Activated naive CD8-positive, alpha-beta T cell treated with anti-CD3 and anti-CD28 coated beads for 36 hours (primary cell): ENCODE results near the gene PTDSS2. TPM values are rescaled to one million over a fixed set of nuclear protein-coding genes. Genes with fewer than 3 reads are reported as not detected.

ENCODE experiments used
- DNase-seq: peaks from one replicate; pipeline ENCODE4 v3.0.0; 2021
- H3K27ac Mint-ChIP-seq: one replicate; pipeline ENCODE4 v1.8.0; 2022; ENCODE audit warnings: mild to moderate bottlenecking, moderate library complexity, mixed read lengths
- H3K27me3 Mint-ChIP-seq: one replicate; pipeline ENCODE4 v1.8.0; 2022; ENCODE audit warnings: mild to moderate bottlenecking, mixed read lengths
- H3K36me3 Mint-ChIP-seq: one replicate; pipeline ENCODE4 v1.8.0; 2021; ENCODE audit warnings: mild to moderate bottlenecking, mixed read lengths
- H3K4me1 Mint-ChIP-seq: one replicate; pipeline ENCODE4 v1.8.0; 2021; ENCODE audit warnings: mixed read lengths
- H3K4me3 Mint-ChIP-seq: one replicate; pipeline ENCODE4 v1.8.0; 2022; ENCODE audit warnings: mild to moderate bottlenecking, moderate library complexity, mixed read lengths
- H3K9me3 Mint-ChIP-seq: one replicate; pipeline ENCODE4 v1.8.0; 2022; ENCODE audit warnings: mixed read lengths
- total RNA-seq, 2 experiments: library from RNA; stranded (reverse); gene quantifications; one replicate each; pipeline ENCODE4 v1.2.3, GENCODE V29; 2021

The PTDSS2 gene
- total RNA-seq, 2 experiments from 2014 or later = 17.3 to 18.2 TPM

GRCh38 chr11:446891-447290 lies 3.2 kb upstream of the PTDSS2 start:
- H3K9me3 Mint-ChIP-seq = no peaks in the 10 kb centered on the region
- H3K4me1 Mint-ChIP-seq = peaks cover 14% of the 10 kb centered on the region
- no peak for DNase-seq
- H3K27me3 Mint-ChIP-seq = no peaks in the 10 kb centered on the region
- peaks cover 6% of the 10 kb centered on the region for H3K36me3 Mint-ChIP-seq
- H3K27ac Mint-ChIP-seq = peak overlapping the region; percentile 69
- no peak overlapping the region for H3K4me3 Mint-ChIP-seq

DNA sequence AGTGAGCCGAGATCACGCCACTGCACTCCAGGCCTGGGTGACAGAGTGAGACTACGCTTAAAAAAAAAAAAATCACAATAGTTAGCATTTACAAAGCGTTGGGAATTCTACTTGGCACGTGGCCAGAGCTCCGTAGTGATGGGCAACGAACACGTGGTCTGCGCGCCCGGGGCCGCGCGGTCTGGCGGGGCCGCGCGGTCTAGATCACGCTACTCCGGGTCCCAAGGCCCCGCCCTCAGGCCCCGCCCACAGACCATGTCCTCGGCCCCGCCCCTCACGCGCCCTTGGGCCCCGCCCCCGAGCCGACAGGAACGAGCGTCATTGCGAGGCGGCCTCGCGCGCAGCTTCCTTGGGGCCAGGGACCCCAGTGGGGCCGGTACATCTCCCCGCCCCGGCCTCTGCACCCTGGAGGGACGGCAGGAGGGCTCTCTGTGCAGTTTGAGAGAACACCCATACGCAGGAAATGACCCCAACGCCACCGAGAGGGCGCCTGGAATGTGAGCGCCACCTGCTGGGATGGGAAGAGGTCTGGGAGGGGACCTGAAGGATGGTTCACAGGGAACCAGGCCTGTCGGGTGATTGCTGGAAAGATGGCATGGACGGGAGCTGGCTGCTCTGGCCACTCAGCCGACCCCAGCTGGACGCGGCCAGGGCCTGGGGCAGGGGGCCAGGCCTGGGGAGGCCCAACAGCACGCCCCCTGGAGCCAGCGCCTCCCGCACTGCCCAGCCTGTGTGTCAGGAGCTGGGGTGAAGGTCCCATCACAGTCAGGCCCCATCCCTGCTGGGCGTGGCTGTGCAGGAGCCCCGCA lies 2.0 kb upstream of the PTDSS2 start:
- peak overlapping the region; percentile 89 for H3K4me3 Mint-ChIP-seq
- no peaks in the 10 kb centered on the region for H3K27me3 Mint-ChIP-seq
- H3K4me1 Mint-ChIP-seq = peaks cover 14% of the 10 kb centered on the region
- peak; percentile 98 for DNase-seq
- peaks cover 6% of the 10 kb centered on the region for H3K36me3 Mint-ChIP-seq
- H3K9me3 Mint-ChIP-seq = no peaks in the 10 kb centered on the region
- H3K27ac Mint-ChIP-seq = peak overlapping the region; percentile 93

DNA sequence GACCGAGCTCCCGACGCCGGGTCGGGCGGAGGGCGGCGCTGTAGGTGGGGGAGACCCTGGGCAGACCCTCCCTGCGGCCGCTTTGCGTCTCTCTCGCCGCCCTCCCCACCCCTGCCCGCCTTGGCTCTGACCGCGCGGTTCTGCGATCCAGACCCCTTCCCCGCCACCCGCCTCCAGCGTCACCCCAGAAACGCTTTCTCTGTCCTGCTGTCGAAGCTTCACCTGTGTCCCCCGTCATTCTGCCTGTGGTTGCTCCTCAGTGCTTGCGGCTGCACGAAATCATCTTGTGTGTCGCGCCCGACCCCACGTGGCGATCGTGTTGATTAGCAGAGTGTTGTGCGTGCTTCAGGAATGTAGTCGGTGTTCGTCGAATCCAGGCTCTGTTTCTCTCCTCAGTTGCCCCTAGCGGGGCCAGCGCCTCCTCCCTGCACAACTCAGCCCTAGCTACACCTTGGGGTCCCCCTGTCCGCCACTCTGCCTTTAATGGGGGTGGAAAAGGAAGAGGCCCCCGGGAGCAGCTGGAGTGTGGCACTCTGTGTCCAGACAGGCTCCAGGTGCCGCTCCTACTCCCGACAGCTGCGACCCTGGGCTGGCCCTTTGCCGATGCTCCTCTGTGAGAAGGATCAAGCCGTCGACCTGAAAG lies 851 bp downstream of the PTDSS2 start:
- Mint-ChIP-seq H3K36me3 (peaks cover 13% of the 10 kb centered on the region), H3K9me3 (no peaks in the 10 kb centered on the region), H3K27me3 (no peaks in the 10 kb centered on the region), H3K27ac (peak overlapping the region; percentile 87), H3K4me1 (peaks cover 21% of the 10 kb centered on the region), H3K4me3 (peak overlapping the region; percentile 90)
- DNase-seq = peak; percentile 75

DNA sequence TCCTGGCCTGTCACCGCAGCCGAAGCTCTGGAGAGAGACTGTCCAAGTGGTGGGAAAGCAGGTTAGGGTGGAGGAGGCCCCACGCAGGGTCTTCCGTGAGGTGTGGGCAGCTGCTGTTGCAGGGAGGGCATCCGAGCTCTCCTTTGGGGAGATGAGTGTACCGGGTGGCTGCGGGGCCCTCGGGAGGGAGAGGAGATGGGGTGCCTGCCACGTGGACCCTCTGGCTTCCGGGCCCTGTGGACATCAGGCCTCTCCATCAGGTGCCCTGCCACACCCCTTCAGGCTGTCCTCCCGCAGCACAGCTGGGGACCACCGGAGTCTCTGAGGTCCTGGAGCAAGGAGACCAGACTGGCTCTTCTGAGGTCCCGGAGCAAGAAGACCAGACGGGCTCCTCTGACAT lies 1.7 kb downstream of the PTDSS2 start:
- H3K4me1 Mint-ChIP-seq = peaks cover 29% of the 10 kb centered on the region
- H3K27me3 Mint-ChIP-seq = no peaks in the 10 kb centered on the region
- peak overlapping the region; percentile 90 for H3K4me3 Mint-ChIP-seq
- peaks cover 19% of the 10 kb centered on the region for H3K36me3 Mint-ChIP-seq
- no peaks in the 10 kb centered on the region for H3K9me3 Mint-ChIP-seq
- H3K27ac Mint-ChIP-seq = peak overlapping the region; percentile 87
- DNase-seq = no peak

DNA sequence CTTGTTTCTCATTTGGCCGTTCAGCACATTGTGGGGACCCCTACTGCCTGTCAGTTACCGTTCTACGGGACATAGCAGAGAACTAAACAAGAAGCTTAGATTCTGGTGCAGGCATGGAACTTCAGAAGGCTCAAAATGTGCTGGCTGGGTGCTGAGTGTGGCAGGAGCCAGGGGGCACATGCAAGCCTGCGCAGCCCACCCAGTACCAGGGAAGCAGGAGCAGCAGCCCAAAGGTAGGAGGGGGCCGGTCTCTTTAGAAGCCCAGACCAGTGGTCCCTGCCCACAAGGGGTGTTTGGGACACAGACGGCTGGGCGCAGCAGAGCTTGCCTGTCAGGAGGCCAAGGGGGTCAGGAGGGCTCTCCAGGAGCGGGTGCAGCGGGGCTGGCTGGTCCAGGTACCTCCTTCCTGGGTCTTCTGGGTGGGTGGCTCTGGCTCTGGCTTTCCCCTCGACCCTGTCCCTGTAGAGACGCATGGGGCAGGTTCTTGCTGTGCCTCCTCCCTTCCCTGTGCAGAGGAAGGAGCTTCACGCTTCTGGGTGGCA lies 2.2 kb downstream of the PTDSS2 start:
- H3K27ac Mint-ChIP-seq = no peak overlapping the region
- H3K36me3 Mint-ChIP-seq = peaks cover 24% of the 10 kb centered on the region
- peaks cover 34% of the 10 kb centered on the region for H3K4me1 Mint-ChIP-seq
- H3K9me3 Mint-ChIP-seq = no peaks in the 10 kb centered on the region
- no peak overlapping the region for H3K4me3 Mint-ChIP-seq
- no peaks in the 10 kb centered on the region for H3K27me3 Mint-ChIP-seq
- DNase-seq = no peak

- Mint-ChIP-seq H3K4me3 (no peak overlapping the region), H3K4me1 (peaks cover 41% of the 10 kb centered on the region), H3K36me3 (peaks cover 29% of the 10 kb centered on the region), H3K27me3 (no peaks in the 10 kb centered on the region), H3K27ac (no peak overlapping the region), H3K9me3 (no peaks in the 10 kb centered on the region)
- no peak for DNase-seq
These were observed 2.9 kb downstream of the PTDSS2 start for GRCh38 chr11:452916-453527.

DNA sequence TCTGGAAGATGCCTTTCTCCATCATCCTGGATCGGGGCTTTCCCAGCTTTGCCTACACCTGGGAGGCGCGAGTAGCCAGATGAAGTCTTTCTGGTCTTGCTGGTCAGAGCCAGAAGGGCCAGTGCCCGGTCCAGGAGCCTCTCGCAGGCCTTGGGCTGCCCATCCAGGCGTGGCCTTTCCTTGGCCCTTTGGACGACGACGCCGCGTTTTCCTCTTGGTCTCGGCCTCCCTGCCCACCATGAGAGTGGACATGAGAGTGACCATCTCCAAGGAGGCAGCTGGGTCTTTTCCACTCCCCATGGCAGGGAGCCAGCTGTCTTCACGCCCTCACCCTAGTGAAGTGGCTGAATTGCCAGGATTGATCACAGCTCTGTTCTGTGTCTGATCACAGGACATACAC lies 3.5 kb downstream of the PTDSS2 start:
- H3K36me3 Mint-ChIP-seq = peaks cover 29% of the 10 kb centered on the region
- no peaks in the 10 kb centered on the region for H3K27me3 Mint-ChIP-seq
- no peak overlapping the region for H3K27ac Mint-ChIP-seq
- H3K9me3 Mint-ChIP-seq = no peaks in the 10 kb centered on the region
- H3K4me1 Mint-ChIP-seq = peaks cover 41% of the 10 kb centered on the region
- no peak for DNase-seq
- no peak overlapping the region for H3K4me3 Mint-ChIP-seq

- DNase-seq = no peak
- Mint-ChIP-seq H3K4me3 (no peak overlapping the region), H3K27me3 (no peaks in the 10 kb centered on the region), H3K27ac (no peak overlapping the region), H3K9me3 (no peaks in the 10 kb centered on the region), H3K36me3 (peaks cover 29% of the 10 kb centered on the region), H3K4me1 (peaks cover 37% of the 10 kb centered on the region)
These were observed 4.0 kb downstream of the PTDSS2 start for GRCh38 chr11:454043-454442.

DNA sequence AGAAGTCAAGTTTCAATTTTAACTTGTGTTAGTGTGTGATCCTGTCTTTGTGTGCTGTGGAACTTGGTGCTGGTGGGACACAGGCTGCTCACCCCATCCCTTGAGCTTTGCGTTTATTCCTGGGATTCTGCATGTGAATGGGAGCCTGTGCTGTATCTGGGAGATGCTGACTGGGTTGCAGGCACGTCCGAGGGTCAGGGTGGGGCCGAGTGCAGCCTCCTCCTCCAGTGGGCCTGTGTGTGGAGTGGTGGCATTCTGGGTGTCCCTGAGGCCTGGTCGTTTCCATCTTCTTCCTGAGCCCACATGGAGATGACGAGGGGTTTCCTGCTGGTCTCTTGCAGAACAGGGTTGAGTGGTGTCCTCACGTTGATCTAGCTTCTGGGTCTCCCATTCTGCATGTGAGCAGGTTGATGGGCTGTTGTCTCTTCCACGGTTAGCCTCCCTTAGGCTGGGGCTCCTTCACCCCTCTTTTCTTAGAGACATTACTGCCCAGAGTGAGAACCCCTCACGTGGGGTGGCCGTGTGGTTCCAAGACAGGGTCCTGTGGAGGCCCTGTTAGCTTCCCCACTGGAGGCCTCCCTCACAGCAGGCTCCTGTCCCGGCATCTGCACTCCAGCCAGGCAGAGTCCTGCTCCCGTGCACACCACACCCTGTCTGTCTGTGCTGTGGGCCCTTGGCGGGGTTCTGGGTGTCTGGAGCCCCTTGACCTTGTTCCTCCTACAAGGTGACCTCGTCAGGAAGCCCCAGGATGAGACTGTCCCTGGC lies 4.9 kb downstream of the PTDSS2 start:
- Mint-ChIP-seq H3K27ac (peak overlapping the region; percentile 5), H3K36me3 (peaks cover 29% of the 10 kb centered on the region), H3K4me3 (no peak overlapping the region), H3K9me3 (no peaks in the 10 kb centered on the region), H3K4me1 (peaks cover 37% of the 10 kb centered on the region), H3K27me3 (no peaks in the 10 kb centered on the region)
- DNase-seq = no peak

DNA sequence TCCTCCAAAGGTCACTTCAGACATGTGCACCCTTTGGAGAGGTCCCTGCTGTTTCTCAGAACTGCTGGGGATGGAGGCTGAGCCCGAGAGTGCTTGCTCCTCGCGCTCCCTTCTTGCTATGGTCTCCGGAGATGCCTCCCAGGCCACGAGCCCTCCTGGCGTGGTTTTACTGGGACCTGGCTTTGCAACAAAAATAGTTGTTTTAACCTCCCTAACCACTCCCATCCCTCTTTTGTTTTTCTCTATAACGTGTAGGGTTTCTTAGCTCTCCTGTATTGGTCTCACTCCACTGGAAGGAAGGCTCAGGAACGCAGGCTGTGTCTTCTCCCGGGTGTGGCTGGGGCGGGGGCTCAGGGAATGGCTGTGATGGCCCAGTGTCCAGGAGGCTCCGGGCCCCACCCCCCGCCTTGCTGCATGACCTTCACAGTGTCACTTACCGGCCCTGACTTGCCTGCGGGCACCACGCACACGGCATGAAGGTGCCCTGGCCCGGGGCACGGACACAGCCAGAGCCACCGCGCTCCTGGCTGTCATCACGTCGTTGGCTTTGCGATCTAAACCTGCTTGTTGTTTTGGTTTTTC lies 5.6 kb downstream of the PTDSS2 start:
- peaks cover 29% of the 10 kb centered on the region for H3K36me3 Mint-ChIP-seq
- DNase-seq = no peak
- no peaks in the 10 kb centered on the region for H3K9me3 Mint-ChIP-seq
- no peaks in the 10 kb centered on the region for H3K27me3 Mint-ChIP-seq
- H3K4me3 Mint-ChIP-seq = no peak overlapping the region
- peaks cover 37% of the 10 kb centered on the region for H3K4me1 Mint-ChIP-seq
- H3K27ac Mint-ChIP-seq = peak overlapping the region; percentile 25

DNA sequence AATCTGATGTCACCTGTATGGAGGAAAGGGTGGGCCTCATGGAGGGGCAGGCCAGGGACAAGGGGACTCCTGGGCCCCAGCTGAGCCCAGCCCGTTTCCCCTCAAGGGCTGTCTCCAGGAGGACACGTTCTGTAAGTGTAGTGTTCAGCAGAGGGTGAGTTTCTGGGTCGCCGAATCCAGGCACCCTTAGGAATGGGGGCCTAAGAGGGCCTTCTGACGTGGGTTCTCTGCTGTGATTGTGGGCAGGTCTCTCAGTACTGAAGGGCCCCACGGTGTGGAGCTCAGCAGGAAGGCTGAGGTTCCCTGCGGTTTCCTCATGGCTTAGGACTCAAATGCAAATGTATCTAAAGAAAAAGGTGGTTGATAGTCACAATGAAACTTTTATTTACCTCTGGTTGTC lies 6.5 kb downstream of the PTDSS2 start:
- Mint-ChIP-seq H3K4me3 (peak overlapping the region; percentile 26), H3K9me3 (no peaks in the 10 kb centered on the region), H3K36me3 (peaks cover 25% of the 10 kb centered on the region), H3K27ac (peak overlapping the region; percentile 71), H3K4me1 (peaks cover 30% of the 10 kb centered on the region), H3K27me3 (no peaks in the 10 kb centered on the region)
- peak; percentile 48 for DNase-seq

- no peak for DNase-seq
- Mint-ChIP-seq H3K9me3 (no peaks in the 10 kb centered on the region), H3K36me3 (peaks cover 23% of the 10 kb centered on the region), H3K27ac (peak overlapping the region; percentile 71), H3K27me3 (no peaks in the 10 kb centered on the region), H3K4me3 (peak overlapping the region; percentile 26), H3K4me1 (peaks cover 27% of the 10 kb centered on the region)
These were observed 7.2 kb downstream of the PTDSS2 start for GRCh38 chr11:457111-457760.

DNA sequence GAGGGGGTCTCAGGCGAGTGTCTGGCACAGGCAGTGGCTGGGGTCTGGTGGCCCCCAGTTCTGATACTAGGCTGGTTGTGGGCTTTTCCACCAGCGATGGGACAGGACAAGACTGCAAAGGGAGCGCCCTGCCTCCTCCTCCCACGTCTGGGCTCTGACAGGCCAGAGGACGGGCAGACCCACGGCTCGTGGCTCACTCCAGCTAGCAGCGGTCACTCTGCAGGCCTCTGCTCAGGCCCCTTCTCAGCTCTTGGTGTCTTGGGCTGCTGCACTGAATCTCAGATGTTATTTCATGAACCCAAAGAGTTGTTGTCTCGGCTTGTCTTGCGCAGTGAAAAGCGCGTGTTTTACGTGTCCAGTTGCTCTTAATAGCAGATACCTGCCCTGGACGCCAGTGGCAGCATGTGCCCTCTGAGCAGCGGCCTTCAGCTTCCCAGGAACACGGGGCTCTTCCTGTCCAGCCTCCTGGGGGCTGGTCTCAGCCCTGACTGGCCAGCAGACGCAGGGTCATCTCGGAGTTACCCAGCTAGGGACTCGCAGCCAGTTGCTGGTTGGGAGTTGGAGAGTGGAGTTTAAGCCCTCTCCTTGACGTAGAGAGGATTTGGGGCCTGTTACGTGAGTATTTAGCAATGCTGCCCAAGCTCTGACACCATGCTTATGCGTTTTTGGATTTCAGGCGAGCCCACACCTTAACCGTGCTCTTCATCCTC lies 9.6 kb downstream of the PTDSS2 start:
- H3K36me3 Mint-ChIP-seq = peaks cover 21% of the 10 kb centered on the region
- H3K27me3 Mint-ChIP-seq = no peaks in the 10 kb centered on the region
- H3K27ac Mint-ChIP-seq = no peak overlapping the region
- H3K4me3 Mint-ChIP-seq = no peak overlapping the region
- H3K4me1 Mint-ChIP-seq = peaks cover 27% of the 10 kb centered on the region
- DNase-seq = no peak
- no peaks in the 10 kb centered on the region for H3K9me3 Mint-ChIP-seq
